Panc1 (cell line): Measurements from ENCODE around the gene CNTN1. TPM values are rescaled to one million over a fixed set of nuclear protein-coding genes. Genes with fewer than 3 reads are reported as not detected.

Source experiments
- ATAC-seq: fragments of 200-7000 bp; cut with Tn5 transposase; 2 replicates; pipeline ENCODE4 v1.9.1; 2020; ENCODE audit warnings: mild to moderate bottlenecking, moderate library complexity
- BruUV-seq: library from RNA; stranded (reverse); fragments of 400-500 nt; replicated peaks from 2 replicates; lab custom pipeline; 2021; lab: Mats Ljungman, UMichigan
- CTCF ChIA-PET: fragments of 300-600 bp; sonication (Branson Sonifier 250); formaldehyde crosslinking; loops from one replicate; lab custom pipeline; 2022; ENCODE audit warnings: antibody characterized with exemption; lab: Charles Lee
- POLR2A ChIA-PET: fragments of 300-600 bp; sonication (Branson Sonifier 250); formaldehyde crosslinking; loops from one replicate; lab custom pipeline; 2022; ENCODE audit warnings: antibody characterized with exemption; lab: Charles Lee
- DNase-seq: peaks from one replicate; pipeline ENCODE4 v3.0.0-alpha.2; 2010; ENCODE audit warnings: low read depth, low spot score
- H3K27ac ChIP-seq: 2 replicates; pipeline ENCODE4 v1.5.1; 2011; ENCODE audit warnings: mild to moderate bottlenecking, low read length, inconsistent platforms
- H3K27me3 ChIP-seq: fragments of 200-500 bp; sonication (Bioruptor generic); 2 replicates; pipeline ENCODE4 v1.6.0; 2014; ENCODE audit warnings: low read length, inconsistent platforms; ENCODE audit not compliant: control insufficient read depth, insufficient read depth
- H3K36me3 ChIP-seq: fragments of 200-500 bp; sonication (Bioruptor generic); 2 replicates; pipeline ENCODE4 v1.5.1; 2014; ENCODE audit warnings: inconsistent platforms, mild to moderate bottlenecking, low read length, moderate library complexity; ENCODE audit not compliant: control insufficient read depth, insufficient read depth
- H3K4me1 ChIP-seq: 2 replicates; pipeline ENCODE4 v1.5.1; 2011; ENCODE audit warnings: inconsistent platforms, mild to moderate bottlenecking, low read length, moderate library complexity; ENCODE audit not compliant: control insufficient read depth, insufficient read depth
- H3K4me3 ChIP-seq, 2 experiments: 2 replicates each; pipeline ENCODE4 v1.5.1; 2011 to 2012; ENCODE audit warnings: low read depth in 2 of 2, low read length in 2 of 2, mild to moderate bottlenecking in 2 of 2, inconsistent platforms in 1 of 2, moderate library complexity in 1 of 2
- H3K9me3 ChIP-seq: fragments of 200-500 bp; sonication (Bioruptor generic); 2 replicates; pipeline ENCODE4 v1.5.1; 2014; ENCODE audit warnings: low read depth, mild to moderate bottlenecking, inconsistent platforms, low read length, moderate library complexity; ENCODE audit not compliant: control insufficient read depth, insufficient read depth
- CTCF ChIP-seq: fragments of 450-650 bp; IDR thresholded peaks from 2 replicates; pipeline ENCODE4 v1.5.1; 2017; ENCODE audit warnings: mild to moderate bottlenecking
- POLR2AphosphoS5 ChIP-seq: IDR thresholded peaks from 2 replicates; pipeline ENCODE4 v1.6.1; 2012; ENCODE audit warnings: mild to moderate bottlenecking, low read depth, low read length, moderate library complexity
- REST ChIP-seq, 2 experiments: IDR thresholded peaks; 2 replicates each; pipeline ENCODE4 v1.6.1; 2011 to 2012; ENCODE audit warnings: low read depth in 2 of 2, control low read depth in 1 of 2, low read length in 1 of 2, mild to moderate bottlenecking in 1 of 2, moderate library complexity in 1 of 2; ENCODE audit not compliant: insufficient read depth in 1 of 2
- SIN3A ChIP-seq: IDR thresholded peaks from 2 replicates; pipeline ENCODE4 v1.6.1; 2012; ENCODE audit warnings: low read depth, mild to moderate bottlenecking, low read length, moderate library complexity, borderline replicate concordance; ENCODE audit not compliant: insufficient read depth
- TCF7L2 ChIP-seq: IDR thresholded peaks from 2 replicates; pipeline ENCODE4 v1.6.1; 2011; ENCODE audit warnings: mild to moderate bottlenecking, low read depth, low read length, inconsistent platforms
- in situ Hi-C: cut with HindIII; loops from 2 replicates; pipeline ENCODE4 v1.10.0; 2016; ENCODE audit warnings: low sequenced_read_pairs, low pct_unique_long_range_greater_than_20kb
- intact Hi-C: fragments of 100-400 bp; cut with micrococcal nuclease; formaldehyde crosslinking; loops from one replicate; pipeline ENCODE4 v1.10.0; 2022; ENCODE audit not compliant: unreplicated experiment
- total RNA-seq: library from RNA; stranded (reverse); gene quantifications from one replicate; pipeline ENCODE4 v1.2.1, GENCODE V29; 2021; ENCODE audit not compliant: unreplicated experiment

CNTN1 gene
- total RNA-seq, 1 experiment from 2014 or later = not detected

- Histone ChIP-seq H3K27me3 (no peaks in the 10 kb centered on the region), H3K9me3 (no peaks in the 10 kb centered on the region), H3K36me3 (no peaks in the 10 kb centered on the region), H3K4me3 (no peak overlapping the region), H3K27ac (no peak overlapping the region), H3K4me1 (no peaks in the 10 kb centered on the region)
- TF ChIP-seq TCF7L2 (no peak), SIN3A (no peak), REST (IDR thresholded peaks at IDR 0.05; ENCODE audit: insufficient read depth in 1 of 2, low read depth in 2 of 2, low read length in 1 of 2) (no peak), POLR2AphosphoS5 (no peak), CTCF (no peak)
- CTCF ChIA-PET = no interaction called here
- BruUV-seq = no TSS peak
- intact Hi-C loops (no loop called here), in situ Hi-C loops (no loop called here)
- no peak for DNase-seq
- ATAC-seq = no peak
- POLR2A ChIA-PET = no interaction called here
Observed at GRCh38 chr12:40915172-40915571, 222.9 kb downstream of the CNTN1 start.

- ChIA-PET CTCF (no interaction called here), POLR2A (no interaction called here)
- H3K4me3 ChIP-seq = no peak overlapping the region
- H3K9me3 ChIP-seq = no peaks in the 10 kb centered on the region
- no peak for TF ChIP-seq CTCF
- no peak for TF ChIP-seq SIN3A
- no peak for TF ChIP-seq TCF7L2
- no peak for TF ChIP-seq REST (IDR thresholded peaks at IDR 0.05; ENCODE audit: insufficient read depth in 1 of 2, low read depth in 2 of 2, low read length in 1 of 2)
- no peak for TF ChIP-seq POLR2AphosphoS5
- H3K4me1 ChIP-seq = no peaks in the 10 kb centered on the region
- BruUV-seq = no TSS peak
- DNase-seq (no peak), ATAC-seq (no peak)
- H3K27me3 ChIP-seq = no peaks in the 10 kb centered on the region
- intact Hi-C loops (no loop called here), in situ Hi-C loops (no loop called here)
- no peak overlapping the region for H3K27ac ChIP-seq
- H3K36me3 ChIP-seq = no peaks in the 10 kb centered on the region
Observed at GRCh38 chr12:40917561-40917960, 225.3 kb downstream of the CNTN1 start.
